ENCODE data around the gene NPR1.

DNA sequence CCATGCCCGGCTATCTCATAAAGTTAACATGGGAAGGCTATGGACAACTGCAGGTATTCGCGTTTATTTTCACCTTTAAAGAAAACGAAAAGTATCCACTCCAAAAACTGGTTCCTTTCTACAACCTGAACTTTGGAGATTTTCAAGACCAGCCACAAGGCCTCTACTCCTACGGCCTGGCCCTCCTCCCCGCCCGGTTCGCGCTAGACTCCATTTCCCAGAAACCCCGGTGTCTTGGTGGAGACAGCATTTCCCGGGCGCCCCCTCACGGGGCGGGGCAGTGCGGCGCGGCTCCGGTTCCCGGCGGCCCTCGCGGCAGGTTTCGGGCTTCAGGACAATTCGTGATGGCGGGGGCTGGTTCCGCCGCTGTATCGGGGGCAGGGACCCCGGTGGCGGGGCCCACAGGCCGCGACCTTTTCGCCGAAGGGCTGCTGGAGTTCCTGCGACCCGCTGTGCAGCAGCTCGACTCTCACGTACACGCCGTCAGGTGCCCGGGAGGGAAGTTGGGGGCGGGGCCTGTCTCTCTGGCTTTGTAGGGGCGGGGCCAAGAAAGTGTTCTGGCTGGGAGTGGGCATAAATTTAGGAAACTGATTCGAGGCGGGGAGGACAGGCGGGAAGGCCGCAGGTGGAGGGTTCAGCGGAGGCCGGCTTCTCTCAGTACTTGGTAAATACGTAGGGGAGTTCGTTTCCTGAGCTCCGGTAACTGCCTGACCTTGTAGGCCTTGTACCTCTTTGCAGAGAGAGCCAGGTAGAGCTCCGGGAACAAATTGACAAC is 19.9 kb upstream of the NPR1 start, which contains the start of gene SNAPIN:
- TF ChIP-seq, protein P1, sequence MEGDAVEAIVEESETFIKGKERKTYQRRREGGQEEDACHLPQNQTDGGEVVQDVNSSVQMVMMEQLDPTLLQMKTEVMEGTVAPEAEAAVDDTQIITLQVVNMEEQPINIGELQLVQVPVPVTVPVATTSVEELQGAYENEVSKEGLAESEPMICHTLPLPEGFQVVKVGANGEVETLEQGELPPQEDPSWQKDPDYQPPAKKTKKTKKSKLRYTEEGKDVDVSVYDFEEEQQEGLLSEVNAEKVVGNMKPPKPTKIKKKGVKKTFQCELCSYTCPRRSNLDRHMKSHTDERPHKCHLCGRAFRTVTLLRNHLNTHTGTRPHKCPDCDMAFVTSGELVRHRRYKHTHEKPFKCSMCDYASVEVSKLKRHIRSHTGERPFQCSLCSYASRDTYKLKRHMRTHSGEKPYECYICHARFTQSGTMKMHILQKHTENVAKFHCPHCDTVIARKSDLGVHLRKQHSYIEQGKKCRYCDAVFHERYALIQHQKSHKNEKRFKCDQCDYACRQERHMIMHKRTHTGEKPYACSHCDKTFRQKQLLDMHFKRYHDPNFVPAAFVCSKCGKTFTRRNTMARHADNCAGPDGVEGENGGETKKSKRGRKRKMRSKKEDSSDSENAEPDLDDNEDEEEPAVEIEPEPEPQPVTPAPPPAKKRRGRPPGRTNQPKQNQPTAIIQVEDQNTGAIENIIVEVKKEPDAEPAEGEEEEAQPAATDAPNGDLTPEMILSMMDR (IDR thresholded peaks at IDR 0.05): peak; percentile 25
- TF ChIP-seq EZH2 (IDR thresholded peaks at IDR 0.05): no peak
